Measurements from ENCODE around the gene RIC1. TPM values are rescaled to one million over a fixed set of nuclear protein-coding genes. Genes with fewer than 3 reads are reported as not detected.

RIC1 gene
- polyA plus RNA-seq, 1 of the 3 experiments (the other 2 are of a cell fraction): 21.9 TPM

GRCh38 chr9:5614985-5615384 is 13.9 kb upstream of the RIC1 start:
- DNase-seq: no peak
- Histone ChIP-seq H2AFZ (ENCODE audit: low read depth) (no peak overlapping the region), H3K36me3 (replicated peaks in 1 of 2; ENCODE audit: control insufficient read depth in 1 of 2, insufficient read depth in 2 of 2, low read length in 1 of 2) (peaks cover 0 to 3% of the 10 kb centered on the region in 2 experiments), H3K4me3 (ENCODE audit: low read depth in 2 of 2, low read length in 1 of 2) (no peak overlapping the region), H4K20me1 (ENCODE audit: insufficient read depth) (no peaks in the 10 kb centered on the region), H3K9ac (no peak overlapping the region), H3K27me3 (ENCODE audit: insufficient read depth) (no peaks in the 10 kb centered on the region), H3F3A (replicated peaks; ENCODE audit: insufficient read depth) (peaks cover 4% of the 10 kb centered on the region), H3K9me3 (no peaks in the 10 kb centered on the region), H3K4me2 (no peak overlapping the region), H3K79me2 (ENCODE audit: insufficient read depth) (peaks cover 5% of the 10 kb centered on the region), H3K9me2 (no peaks in the 10 kb centered on the region), H3K27ac (ENCODE audit: low read depth in 2 of 2, low read length in 1 of 2) (no peak overlapping the region), H3K4me1 (ENCODE audit: control insufficient read depth in 1 of 2, insufficient read depth in 2 of 2, low read depth in 1 of 2, low read length in 1 of 2) (no peaks in the 10 kb centered on the region)
- POLR2A ChIA-PET: no interaction called here
- CTCF ChIA-PET: interaction anchor here (1.7 kb wide), 1 partner anchor 15 kb away, joined by 6 read pairs; no protein-coding TSS in a partner anchor
- no peak for TF ChIP-seq JUND (IDR thresholded peaks at IDR 0.05)
- no peak for TF ChIP-seq RXRA (IDR thresholded peaks at IDR 0.05; ENCODE audit: borderline replicate concordance, low read depth)
- WGBS (ENCODE audit: low lambda C conversion rate): 95% methylated on average over 3 of the region's 3 CpGs

- Histone ChIP-seq H3K9me3 (no peaks in the 10 kb centered on the region), H3K4me3 (ENCODE audit: low read depth in 2 of 2, low read length in 1 of 2) (no peak overlapping the region), H3K36me3 (replicated peaks in 1 of 2; ENCODE audit: control insufficient read depth in 1 of 2, insufficient read depth in 2 of 2, low read length in 1 of 2) (peaks cover 0 to 11% of the 10 kb centered on the region in 2 experiments), H3F3A (replicated peaks; ENCODE audit: insufficient read depth) (peaks cover 21% of the 10 kb centered on the region), H3K27me3 (ENCODE audit: insufficient read depth) (no peaks in the 10 kb centered on the region), H3K9ac (no peak overlapping the region), H3K79me2 (ENCODE audit: insufficient read depth) (peaks cover 19% of the 10 kb centered on the region), H3K9me2 (no peaks in the 10 kb centered on the region), H2AFZ (ENCODE audit: low read depth) (no peak overlapping the region), H3K27ac (ENCODE audit: low read depth in 2 of 2, low read length in 1 of 2) (no peak overlapping the region), H3K4me2 (no peak overlapping the region), H3K4me1 (ENCODE audit: control insufficient read depth in 1 of 2, insufficient read depth in 2 of 2, low read depth in 1 of 2, low read length in 1 of 2) (0 out of 4 replicates have a peak, but pooled peaks cover 0 to 3% of the 10 kb centered on the region in 2 experiments), H4K20me1 (ENCODE audit: insufficient read depth) (no peaks in the 10 kb centered on the region)
- CTCF ChIA-PET: no interaction called here
- DNase-seq: no peak
- no peak for TF ChIP-seq USF2 (IDR thresholded peaks at IDR 0.05; ENCODE audit: borderline replicate concordance, low read depth, low read length)
- no peak for TF ChIP-seq ZBTB33 (IDR thresholded peaks at IDR 0.05; ENCODE audit: borderline replicate concordance, low read depth)
- no peak for TF ChIP-seq PBX3 (IDR thresholded peaks at IDR 0.05)
- TF ChIP-seq FOXJ3 (CRISPR knock-in tag; IDR thresholded peaks at IDR 0.05): no peak
- no peak for TF ChIP-seq TEAD4 (IDR thresholded peaks at IDR 0.05; ENCODE audit: borderline replicate concordance, insufficient read depth)
- no peak for TF ChIP-seq NRF1 (IDR thresholded peaks at IDR 0.05; ENCODE audit: low read depth, low read length)
- TF ChIP-seq RFX5 (IDR thresholded peaks at IDR 0.05; ENCODE audit: low read length): no peak
- no peak for TF ChIP-seq RXRA (IDR thresholded peaks at IDR 0.05; ENCODE audit: borderline replicate concordance, low read depth)
- no peak for TF ChIP-seq RCOR1 (IDR thresholded peaks at IDR 0.05; ENCODE audit: low read length)
- no peak for TF ChIP-seq GABPA (IDR thresholded peaks at IDR 0.05; ENCODE audit: low read depth)
- TF ChIP-seq YY1 (IDR thresholded peaks at IDR 0.05; ENCODE audit: low read depth): no peak
- POLR2A ChIA-PET: no interaction called here
Measured at GRCh38 chr9:5617749-5618148, 11.2 kb upstream of the RIC1 start.

Measured in SK-N-SH (cell line).